NCI-H510A (cell line): ENCODE measurements around the gene UBL4B.
"Not testable (repeated sequence)": the region's sequence is repeated elsewhere in the genome, so short reads cannot be mapped to it uniquely, and the experiment has no call there.

Experiments used
- DNase-seq: peaks from one replicate; lab custom pipeline; 2025; lab: John Stamatoyannopoulos, UW

The UBL4B gene

DNA sequence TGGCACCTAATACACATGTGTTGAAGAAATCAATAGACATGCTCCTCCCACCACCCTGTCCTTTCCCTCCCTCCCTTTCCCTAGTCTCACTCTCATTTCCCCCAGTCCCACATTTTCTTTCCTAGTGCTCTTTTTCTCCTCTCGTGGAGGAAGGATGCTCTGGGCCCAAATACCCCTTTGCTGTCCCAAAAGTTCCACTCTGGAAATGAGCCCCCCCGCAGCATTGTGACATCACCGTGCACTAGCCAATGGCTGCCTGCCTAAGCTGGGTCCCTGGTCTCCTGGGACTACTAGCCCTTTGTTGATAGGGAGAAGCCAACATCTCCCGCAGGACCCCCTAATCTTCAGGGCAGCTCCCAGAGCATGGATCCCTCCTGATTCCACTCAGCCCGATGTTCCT, at the start of gene UBL4B:
TSS of gene UBL4B (plus strand) at position 301 of the 400 bp plus-strand sequence. CDS start at position 393, 92 bp downstream.
- no peak for DNase-seq

DNA sequence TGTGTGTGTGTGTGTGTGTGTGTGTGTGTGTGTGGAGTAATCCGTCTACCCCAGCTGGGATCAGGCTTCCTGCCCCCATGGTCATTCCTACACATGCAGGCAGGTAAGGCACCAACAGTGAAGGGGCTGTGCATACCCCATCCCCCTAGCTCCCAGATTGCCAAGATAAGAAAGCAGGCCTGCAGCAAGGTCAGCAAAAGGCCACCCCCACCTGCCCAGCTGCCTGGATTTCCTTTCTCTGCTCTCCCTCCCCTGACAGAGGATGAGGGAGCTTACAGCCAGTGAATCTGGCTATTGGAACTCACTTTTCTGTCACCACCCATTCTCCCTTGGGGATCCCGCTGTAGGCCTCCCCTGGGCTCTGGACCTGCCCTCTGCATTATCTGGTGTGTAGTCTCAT, 49.6 kb upstream of the UBL4B start:
- DNase-seq, result no peak

DNA sequence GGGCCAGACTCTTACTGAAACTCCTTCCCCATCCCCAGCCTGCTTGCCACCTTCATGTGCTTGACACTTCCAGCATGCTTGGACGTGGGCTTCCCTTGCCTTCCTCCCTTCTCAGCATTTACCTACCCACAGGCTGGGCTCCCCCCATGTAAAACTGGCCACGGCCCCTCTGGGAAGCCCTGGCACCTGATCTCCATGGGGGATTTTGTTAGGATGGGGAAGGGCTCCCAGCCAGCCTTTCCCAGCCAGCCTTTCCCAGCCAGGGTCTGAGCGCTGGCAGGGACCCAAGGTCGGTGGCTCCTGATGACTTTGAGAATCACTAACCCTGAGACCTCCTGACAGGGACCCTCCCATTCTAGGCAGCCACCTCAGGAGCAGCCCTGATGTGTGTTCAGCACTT, 48.5 kb upstream of the UBL4B start:
- no peak for DNase-seq

GRCh38 chr1:110064576-110065337, 47.5 kb upstream of the UBL4B start:
- no peak for DNase-seq

DNA sequence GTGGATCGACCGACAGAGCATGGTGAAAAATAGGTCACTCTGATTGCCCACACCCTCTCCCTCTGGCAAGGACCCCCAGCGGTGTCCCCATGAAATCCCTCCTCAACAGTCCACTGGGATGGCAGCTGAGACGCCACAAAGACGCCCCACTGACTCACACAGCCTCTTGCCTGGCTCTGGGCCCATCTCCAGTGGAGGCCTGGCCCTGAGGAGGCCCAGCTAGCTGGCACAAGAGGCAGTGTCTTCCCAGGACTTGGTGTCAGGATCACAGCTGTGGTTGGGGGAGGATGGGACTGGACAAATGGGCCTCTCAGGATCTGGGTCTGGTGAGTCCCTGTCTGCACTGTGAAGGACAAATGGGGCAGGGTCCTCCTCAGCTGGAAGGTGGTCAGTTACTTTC, 46.4 kb upstream of the UBL4B start:
- DNase-seq, result no peak

DNA sequence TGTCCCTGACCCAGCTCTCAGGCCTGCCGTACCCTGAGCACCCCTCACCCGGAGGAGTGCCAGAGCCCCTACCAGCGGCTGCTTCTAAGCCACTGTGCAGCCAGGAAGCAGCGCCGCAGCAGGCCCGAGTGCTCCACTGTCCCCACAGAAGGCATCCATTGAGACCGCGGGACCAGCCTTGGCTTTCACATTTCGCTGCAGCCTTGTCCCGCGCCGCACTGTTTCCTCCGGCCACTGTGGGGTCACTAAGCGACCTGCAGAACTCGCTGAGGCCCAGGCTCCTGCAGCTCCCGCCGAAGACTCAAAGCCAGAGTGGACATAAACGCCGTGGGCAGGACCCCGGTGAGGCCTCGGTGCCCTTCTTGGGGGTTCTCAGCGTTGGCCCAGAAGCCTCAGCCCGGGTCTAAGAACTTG, 44.8 kb upstream of the UBL4B start:
- no peak for DNase-seq

DNA sequence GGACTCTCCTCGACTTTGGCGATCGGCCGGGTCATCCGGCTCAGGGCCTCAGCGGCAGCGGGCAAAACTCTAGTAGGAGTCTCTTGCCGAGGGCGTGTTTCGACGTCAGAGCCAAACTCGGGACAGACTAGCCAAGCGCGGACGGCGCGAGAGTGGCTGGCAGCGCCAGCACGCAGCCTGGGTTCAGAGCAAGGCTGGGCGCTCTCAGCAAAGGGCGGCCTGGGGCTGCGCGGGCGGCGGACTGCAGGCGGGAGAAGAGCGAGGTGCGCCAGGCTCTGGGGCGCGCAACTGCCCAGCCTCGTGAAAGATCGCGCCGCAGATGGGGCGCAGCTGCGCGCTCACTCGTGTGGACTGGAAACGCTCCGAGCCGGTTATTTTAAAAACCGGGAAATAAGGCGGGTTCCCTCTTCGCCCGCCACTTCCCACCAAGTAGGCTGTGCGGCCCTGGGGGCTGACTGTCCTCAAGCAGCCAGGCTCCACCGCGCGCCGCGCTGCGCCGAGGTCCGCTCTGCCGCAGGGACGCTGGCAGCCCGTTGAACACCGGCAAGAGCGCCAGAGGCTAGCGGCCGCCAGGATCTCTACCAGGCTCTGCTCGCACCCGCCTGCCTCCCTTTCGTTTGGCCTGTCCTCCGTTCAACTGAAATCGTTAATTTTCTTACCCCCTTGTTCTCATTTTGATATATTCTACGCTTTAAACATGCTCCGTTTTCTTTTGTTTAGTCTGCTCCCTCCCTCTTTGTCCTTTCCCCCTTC, 44.2 kb upstream of the UBL4B start:
- DNase-seq, result no peak

- no peak for DNase-seq
Measured at GRCh38 chr1:110068646-110069403, 43.4 kb upstream of the UBL4B start.

DNA sequence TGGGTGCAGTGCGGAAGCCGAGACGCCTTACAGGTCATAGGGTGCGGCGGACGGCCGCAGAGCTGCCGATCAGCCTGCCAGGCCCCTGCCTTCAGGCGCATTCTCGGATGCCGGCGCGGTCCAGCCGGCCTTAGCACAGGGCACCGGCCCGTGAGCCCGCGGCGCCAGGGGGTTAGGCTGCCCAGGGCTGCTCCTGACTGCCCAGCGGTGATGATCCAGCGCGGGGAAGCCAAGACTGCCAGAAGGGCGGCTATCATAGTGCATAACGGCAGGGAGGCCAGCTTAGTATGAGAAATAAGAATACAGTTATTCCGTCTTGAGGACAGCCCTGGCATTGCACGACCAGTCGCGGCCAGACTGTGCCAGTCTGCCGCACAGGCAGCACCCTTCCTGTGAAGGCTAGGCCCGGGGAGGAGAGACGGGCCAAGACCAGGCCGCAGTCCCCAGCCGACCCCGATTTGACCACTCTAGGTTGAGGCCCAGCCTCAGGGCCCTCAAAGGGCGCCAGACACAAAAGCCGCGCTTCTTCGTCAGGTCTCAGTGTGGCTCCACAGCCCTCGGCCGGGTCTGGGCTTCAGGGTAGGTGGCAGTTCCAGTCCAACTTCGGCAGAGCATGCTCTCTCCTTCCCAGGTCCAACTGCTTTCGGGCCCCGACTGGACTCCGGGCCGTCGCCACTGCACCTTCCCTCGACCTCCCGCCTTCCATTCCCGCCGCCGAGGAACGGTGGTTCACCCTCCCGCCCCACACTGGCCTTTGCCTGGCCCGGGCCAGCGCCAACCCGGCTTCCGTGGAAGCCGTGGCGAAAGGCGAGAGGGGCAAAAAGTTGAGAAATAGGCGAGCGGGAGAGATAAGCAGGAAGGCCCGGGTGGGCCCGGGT, 42.6 kb upstream of the UBL4B start:
- DNase-seq, result no peak

GRCh38 chr1:110070282-110070669, 42.0 kb upstream of the UBL4B start:
- no peak for DNase-seq

GRCh38 chr1:110070671-110071242, 41.5 kb upstream of the UBL4B start, which contains the start of gene ALX3:
TSS of gene ALX3 (minus strand) at chr1:110070672. CDS start at chr1:110070612, 60 bp downstream.
- no peak for DNase-seq

DNA sequence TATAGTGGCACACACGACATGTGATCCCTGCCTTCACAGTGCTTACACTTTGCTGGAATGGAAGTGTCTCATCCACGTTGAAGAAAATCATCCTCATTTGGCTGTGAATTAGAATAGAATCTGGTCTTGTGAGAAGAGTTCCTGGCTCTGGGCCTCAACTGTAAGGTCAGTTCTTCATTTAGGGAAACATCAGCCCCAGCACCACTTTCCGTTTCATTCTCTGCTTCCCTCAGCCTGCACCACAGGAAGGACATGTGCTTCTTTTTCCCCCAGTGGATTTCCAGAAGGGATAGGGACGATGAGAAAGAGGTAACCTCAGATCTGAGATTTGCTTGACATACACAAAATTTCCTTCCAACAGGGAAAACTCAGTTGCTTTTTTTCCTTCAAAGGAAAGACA, 38.1 kb upstream of the UBL4B start:
- DNase-seq, result no peak

GRCh38 chr1:110076789-110077500, 35.3 kb upstream of the UBL4B start:
- no peak for DNase-seq

- DNase-seq, result not testable (repeated sequence)
Measured at GRCh38 chr1:110079995-110080394, 32.2 kb upstream of the UBL4B start.

DNA sequence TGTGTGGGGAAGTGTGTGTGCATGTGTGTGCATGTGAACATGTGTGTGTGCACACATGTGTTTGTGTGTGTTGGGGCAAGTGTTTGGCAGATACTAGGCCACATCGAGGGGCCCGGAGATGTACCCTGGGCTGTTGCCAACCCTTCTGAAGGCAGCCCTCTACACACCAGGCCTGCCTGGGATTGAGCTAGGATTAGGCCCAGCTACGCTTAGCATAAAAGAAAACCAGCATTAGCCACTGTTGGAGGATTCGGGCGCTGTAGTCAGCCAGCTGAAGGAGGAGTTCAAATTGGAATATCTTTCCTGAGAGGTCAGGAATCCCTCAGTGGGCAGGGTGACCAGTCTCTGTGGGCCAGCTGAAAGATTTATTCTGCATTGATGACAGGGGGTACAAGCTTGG, 31.2 kb upstream of the UBL4B start:
- no peak for DNase-seq

GRCh38 chr1:110082477-110082876, 29.8 kb upstream of the UBL4B start:
- no peak for DNase-seq

GRCh38 chr1:110083061-110083865, 29.0 kb upstream of the UBL4B start:
- no peak for DNase-seq

GRCh38 chr1:110083866-110084226, 28.4 kb upstream of the UBL4B start:
- DNase-seq, result no peak

GRCh38 chr1:110084227-110085078, 27.8 kb upstream of the UBL4B start:
- DNase-seq, result no peak
